Mammary epithelial cell (primary cell): ENCODE results near the gene MUC2.

ENCODE experiments used
- CTCF ChIP-seq, 2 donors: IDR thresholded peaks in 1 of 2; conservative IDR thresholded peaks in 1 of 2; 2 replicates each; pipeline ENCODE4 v1.5.1; 2011 to 2012; ENCODE audit warnings: inconsistent platforms in 2 of 2, low read length in 2 of 2, mild to moderate bottlenecking in 2 of 2, control low read depth in 1 of 2, low read depth in 1 of 2; ENCODE audit not compliant: insufficient read depth in 1 of 2; ENCODE audit errors: extremely low read depth in 1 of 2
- EZH2 ChIP-seq: IDR thresholded peaks from 2 replicates; pipeline ENCODE4 v1.6.1; 2012; ENCODE audit warnings: low read length, inconsistent platforms, borderline replicate concordance

- TF ChIP-seq CTCF (conservative IDR thresholded peaks at IDR 0.05 in 1 of 2, IDR thresholded peaks at IDR 0.05 in 1 of 2; ENCODE audit: extremely low read depth in 1 of 2, insufficient read depth in 1 of 2, low read depth in 1 of 2, low read length in 2 of 2) (no peak), EZH2 (no peak)
Measured at GRCh38 chr11:1032310-1032891, 42.3 kb upstream of the MUC2 start.
